Uterus (tissue), 4 donors: ENCODE data around the gene NTRK3. TPM values are rescaled to one million over a fixed set of nuclear protein-coding genes. Genes with fewer than 3 reads are reported as not detected.

Experiments
- DNase-seq, 2 donors: peaks; one replicate each; pipeline ENCODE4 v3.0.0-alpha.2; 2019 to 2020
- H3K27ac ChIP-seq, 2 donors: fragments of 200-600 bp; sonication (generic); 1 replicate in 1 of 2; 2 replicates in 1 of 2; pipeline ENCODE4 v1.5.1; 2016 to 2018
- H3K27me3 ChIP-seq, 2 donors: fragments of 200-600 bp; sonication (generic); one replicate each; pipeline ENCODE4 v1.5.1; 2018 to 2019; ENCODE audit warnings: control low read depth in 1 of 2
- H3K36me3 ChIP-seq, 2 donors: fragments of 200-600 bp; sonication (generic); one replicate each; pipeline ENCODE4 v1.5.1; 2019; ENCODE audit warnings: control low read depth in 1 of 2
- H3K4me1 ChIP-seq, 2 donors: fragments of 200-600 bp; sonication (generic); one replicate each; pipeline ENCODE4 v1.5.1; 2018 to 2019; ENCODE audit warnings: control low read depth in 1 of 2
- H3K4me3 ChIP-seq, 2 donors: fragments of 200-600 bp; sonication (generic); 1 replicate in 1 of 2; 2 replicates in 1 of 2; pipeline ENCODE4 v1.5.1; 2018 to 2019; ENCODE audit warnings: mild to moderate bottlenecking in 1 of 2
- H3K9me3 ChIP-seq, 2 donors: fragments of 200-600 bp; sonication (generic); one replicate each; pipeline ENCODE4 v1.5.1; 2019; ENCODE audit warnings: control low read depth in 1 of 2
- POLR2A ChIP-seq, 2 donors: fragments of 450-650 bp; IDR thresholded peaks; one replicate each; pipeline ENCODE4 v1.6.1; 2016; ENCODE audit warnings: antibody characterized with exemption in 2 of 2, mild to moderate bottlenecking in 1 of 2, moderate library complexity in 1 of 2
- intact Hi-C: fragments of 100-400 bp; cut with DNase I; formaldehyde crosslinking; loops from one replicate; pipeline ENCODE4 v1.15.1; 2023; ENCODE audit warnings: low total_unique reads
- total RNA-seq, 4 donors: library from RNA; depleted of rRNA in 3 of 4; stranded (reverse); fragments of >200 nt in 3 of 4; gene quantifications; one replicate each; pipeline versions ENCODE4 v1.1.0 to v1.2.4, GENCODE V29; 2014 to 2023
- TF ChIP-seq, protein P1 (sequence below), 4 experiments: fragments of 200-600 bp in 2 of 4; fragments of 450-650 bp in 2 of 4; sonication (generic) in 2 of 4; IDR thresholded peaks; one replicate each; pipeline ENCODE4 v1.5.1; 2016 to 2019; ENCODE audit warnings: antibody characterized with exemption in 4 of 4, mild to moderate bottlenecking in 2 of 4, moderate library complexity in 1 of 4
- donor health status: DM: yes; HTN: yes; CAD: no.

NTRK3 gene
- total RNA-seq, 4 donors from 2014 or later: 6.9 to 47.0 (median 32.5) TPM

DNA sequence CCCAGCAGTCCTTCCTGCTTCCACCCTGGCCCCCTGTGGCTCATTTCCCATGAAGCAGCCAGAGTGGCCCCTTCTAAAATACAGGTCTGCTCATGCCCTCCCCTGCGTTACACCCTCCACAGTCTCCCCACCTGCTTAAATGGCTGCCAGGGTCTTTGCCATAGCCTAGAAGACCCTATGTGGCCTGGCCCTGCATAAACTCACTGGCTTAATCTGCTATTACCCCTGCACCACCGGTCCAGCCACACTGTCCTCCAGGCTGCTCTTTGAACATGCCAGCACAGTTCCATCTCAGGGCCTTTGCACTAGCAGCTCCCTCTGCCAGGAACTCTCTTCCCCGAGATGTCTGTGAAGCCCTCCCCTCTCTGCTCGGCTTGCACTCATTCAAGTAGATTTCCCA is 166.8 kb downstream of the NTRK3 start:
- no peak overlapping the region for H3K4me3 ChIP-seq
- TF ChIP-seq, protein P1, sequence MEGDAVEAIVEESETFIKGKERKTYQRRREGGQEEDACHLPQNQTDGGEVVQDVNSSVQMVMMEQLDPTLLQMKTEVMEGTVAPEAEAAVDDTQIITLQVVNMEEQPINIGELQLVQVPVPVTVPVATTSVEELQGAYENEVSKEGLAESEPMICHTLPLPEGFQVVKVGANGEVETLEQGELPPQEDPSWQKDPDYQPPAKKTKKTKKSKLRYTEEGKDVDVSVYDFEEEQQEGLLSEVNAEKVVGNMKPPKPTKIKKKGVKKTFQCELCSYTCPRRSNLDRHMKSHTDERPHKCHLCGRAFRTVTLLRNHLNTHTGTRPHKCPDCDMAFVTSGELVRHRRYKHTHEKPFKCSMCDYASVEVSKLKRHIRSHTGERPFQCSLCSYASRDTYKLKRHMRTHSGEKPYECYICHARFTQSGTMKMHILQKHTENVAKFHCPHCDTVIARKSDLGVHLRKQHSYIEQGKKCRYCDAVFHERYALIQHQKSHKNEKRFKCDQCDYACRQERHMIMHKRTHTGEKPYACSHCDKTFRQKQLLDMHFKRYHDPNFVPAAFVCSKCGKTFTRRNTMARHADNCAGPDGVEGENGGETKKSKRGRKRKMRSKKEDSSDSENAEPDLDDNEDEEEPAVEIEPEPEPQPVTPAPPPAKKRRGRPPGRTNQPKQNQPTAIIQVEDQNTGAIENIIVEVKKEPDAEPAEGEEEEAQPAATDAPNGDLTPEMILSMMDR (IDR thresholded peaks at IDR 0.05): no peak
- no peak for TF ChIP-seq POLR2A (IDR thresholded peaks at IDR 0.05)
- intact Hi-C loops: no loop called here
- peaks cover 0 to 4% of the 10 kb centered on the region in 2 donors for H3K4me1 ChIP-seq
- no peaks in the 10 kb centered on the region for H3K27me3 ChIP-seq
- DNase-seq: no peak
- no peak overlapping the region for H3K27ac ChIP-seq
- no peaks in the 10 kb centered on the region for H3K36me3 ChIP-seq
- H3K9me3 ChIP-seq: no peaks in the 10 kb centered on the region

DNA sequence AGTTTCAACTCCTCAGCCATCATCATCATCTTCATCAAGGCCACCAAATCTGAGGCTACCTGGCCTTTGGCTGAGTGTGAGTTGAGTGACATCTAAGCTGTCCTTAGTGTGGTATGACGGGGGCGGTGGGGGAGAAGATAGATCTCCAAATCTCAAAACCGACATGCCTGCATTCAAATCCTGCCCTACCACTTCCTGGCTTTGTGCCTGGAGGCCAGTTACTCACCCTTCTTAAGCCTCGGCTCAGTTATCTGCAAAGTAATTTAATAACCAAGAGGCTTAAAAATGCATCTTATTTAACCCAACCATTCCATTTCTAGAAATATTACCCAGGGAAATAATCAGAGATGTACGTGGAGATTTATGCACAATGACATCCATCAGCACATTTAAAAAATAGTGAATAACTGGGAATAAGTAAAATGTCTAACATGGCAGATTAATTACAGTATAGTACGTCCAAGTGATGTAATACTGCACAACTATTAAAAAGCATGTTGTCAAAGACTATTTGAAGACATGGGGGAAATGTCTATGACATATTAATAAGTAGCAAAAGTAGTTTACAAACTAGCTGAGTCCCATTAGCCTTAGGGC is 167.4 kb downstream of the NTRK3 start:
- H3K9me3 ChIP-seq: no peaks in the 10 kb centered on the region
- DNase-seq: peak in 1 of 2 donors; percentile 34
- no peaks in the 10 kb centered on the region for H3K27me3 ChIP-seq
- H3K36me3 ChIP-seq: no peaks in the 10 kb centered on the region
- H3K27ac ChIP-seq: no peak overlapping the region
- TF ChIP-seq, protein P1 (IDR thresholded peaks at IDR 0.05): no peak
- TF ChIP-seq POLR2A (IDR thresholded peaks at IDR 0.05): no peak
- intact Hi-C loops: no loop called here
- H3K4me3 ChIP-seq: no peak overlapping the region
- H3K4me1 ChIP-seq: peaks cover 0 to 8% of the 10 kb centered on the region in 2 donors

GRCh38 chr15:88083811-88084760 is 172.5 kb downstream of the NTRK3 start:
- no peaks in the 10 kb centered on the region for H3K36me3 ChIP-seq
- DNase-seq: peak in 1 of 2 donors; percentile 52
- peak overlapping the region in 1 of 2 donors; percentile 67 for H3K27ac ChIP-seq
- intact Hi-C loops: no loop called here
- no peak for TF ChIP-seq POLR2A (IDR thresholded peaks at IDR 0.05)
- TF ChIP-seq, protein P1 (IDR thresholded peaks at IDR 0.05): no peak
- H3K9me3 ChIP-seq: no peaks in the 10 kb centered on the region
- no peaks in the 10 kb centered on the region for H3K27me3 ChIP-seq
- no peak overlapping the region for H3K4me3 ChIP-seq
- peaks cover 0 to 6% of the 10 kb centered on the region in 2 donors for H3K4me1 ChIP-seq

GRCh38 chr15:88080616-88081015 is 175.9 kb downstream of the NTRK3 start:
- no peaks in the 10 kb centered on the region for H3K9me3 ChIP-seq
- no peak for DNase-seq
- intact Hi-C loops: no loop called here
- peaks cover 0 to 6% of the 10 kb centered on the region in 2 donors for H3K4me1 ChIP-seq
- H3K36me3 ChIP-seq: no peaks in the 10 kb centered on the region
- no peak overlapping the region for H3K27ac ChIP-seq
- no peaks in the 10 kb centered on the region for H3K27me3 ChIP-seq
- TF ChIP-seq, protein P1 (IDR thresholded peaks at IDR 0.05): no peak
- no peak for TF ChIP-seq POLR2A (IDR thresholded peaks at IDR 0.05)
- H3K4me3 ChIP-seq: no peak overlapping the region
